Measurements from ENCODE around the gene TM7SF2. TPM values are rescaled to one million over a fixed set of nuclear protein-coding genes. Genes with fewer than 3 reads are reported as not detected.

Gene TM7SF2
- total RNA-seq, 1 donor from 2014 or later = 56.7 TPM

- intact Hi-C loops (cut with micrococcal nuclease) = no loop called here
- Histone ChIP-seq H3K9me3 (replicated peaks) (no peaks in the 10 kb centered on the region), H3K36me3 (no peaks in the 10 kb centered on the region), H3K27me3 (ENCODE audit: low read depth) (no peaks in the 10 kb centered on the region), H3K27ac (replicated peaks) (no peak overlapping the region), H3K4me1 (no peaks in the 10 kb centered on the region), H3K4me3 (no peak overlapping the region)
- TF ChIP-seq CTCF (IDR thresholded peaks at IDR 0.05; ENCODE audit: borderline replicate concordance) = no peak
- no peak for DNase-seq
Observed at GRCh38 chr11:65157336-65157735, 45.7 kb downstream of the TM7SF2 start.

GRCh38 chr11:65159012-65159411, 47.3 kb downstream of the TM7SF2 start:
- Histone ChIP-seq H3K27ac (replicated peaks) (no peak overlapping the region), H3K9me3 (replicated peaks) (no peaks in the 10 kb centered on the region), H3K36me3 (no peaks in the 10 kb centered on the region), H3K4me1 (no peaks in the 10 kb centered on the region), H3K27me3 (ENCODE audit: low read depth) (no peaks in the 10 kb centered on the region), H3K4me3 (no peak overlapping the region)
- DNase-seq = no peak
- intact Hi-C loops (cut with micrococcal nuclease) = no loop called here
- TF ChIP-seq CTCF (IDR thresholded peaks at IDR 0.05; ENCODE audit: borderline replicate concordance) = no peak

GRCh38 chr11:65160643-65161042, 49.0 kb downstream of the TM7SF2 start:
- Histone ChIP-seq H3K4me1 (no peaks in the 10 kb centered on the region), H3K4me3 (no peak overlapping the region), H3K36me3 (no peaks in the 10 kb centered on the region), H3K9me3 (replicated peaks) (no peaks in the 10 kb centered on the region), H3K27me3 (ENCODE audit: low read depth) (no peaks in the 10 kb centered on the region), H3K27ac (replicated peaks) (no peak overlapping the region)
- intact Hi-C loops (cut with micrococcal nuclease) = no loop called here
- DNase-seq = no peak
- TF ChIP-seq CTCF (IDR thresholded peaks at IDR 0.05; ENCODE audit: borderline replicate concordance) = no peak

- intact Hi-C loops (cut with micrococcal nuclease) = no loop called here
- H3K27ac ChIP-seq (replicated peaks) = no peak overlapping the region
- no peaks in the 10 kb centered on the region for H3K27me3 ChIP-seq (ENCODE audit: low read depth)
- no peak for TF ChIP-seq CTCF (IDR thresholded peaks at IDR 0.05; ENCODE audit: borderline replicate concordance)
- H3K4me3 ChIP-seq = no peak overlapping the region
- no peak for DNase-seq
- H3K36me3 ChIP-seq = no peaks in the 10 kb centered on the region
- H3K9me3 ChIP-seq (replicated peaks) = no peaks in the 10 kb centered on the region
- H3K4me1 ChIP-seq = no peaks in the 10 kb centered on the region
Observed at GRCh38 chr11:65163684-65164083, 52.0 kb downstream of the TM7SF2 start.

Small RNAs within 50 kb of the gene (microRNA-seq; reads per million reads assigned to microRNA genes)
- not detected for gene MIR6751

Other genes starting within 250 kb of the TM7SF2 start
- 40.3 TPM for gene EHD1, start 233.3 kb upstream of the TM7SF2 start, total RNA-seq
- gene ATG2A, start 194.7 kb upstream of the TM7SF2 start, total RNA-seq = 13.1 TPM
- 22.5 TPM for gene PPP2R5B, start 187.2 kb upstream of the TM7SF2 start, total RNA-seq
- gene GPHA2, start 176.0 kb upstream of the TM7SF2 start, total RNA-seq = not detected
- not detected for gene MAJIN, start 139.8 kb upstream of the TM7SF2 start, total RNA-seq
- 1.3 TPM for gene BATF2, start 114.9 kb upstream of the TM7SF2 start, total RNA-seq
- 128 TPM for gene ARL2, start 97.7 kb upstream of the TM7SF2 start, total RNA-seq
- gene SNX15, start 84.4 kb upstream of the TM7SF2 start, total RNA-seq = 15.7 TPM
- gene SAC3D1, start 70.7 kb upstream of the TM7SF2 start, total RNA-seq = 5.6 TPM
- 4.8 TPM for gene NAALADL1, start 53.3 kb upstream of the TM7SF2 start, total RNA-seq
- 1.3 TPM for gene CDCA5, start 27.8 kb upstream of the TM7SF2 start, total RNA-seq
- gene ZFPL1, start 27.6 kb upstream of the TM7SF2 start, total RNA-seq = 23.1 TPM
- 92.2 TPM for gene VPS51, start 15.7 kb upstream of the TM7SF2 start, total RNA-seq
- 6.1 TPM for gene ZNHIT2, start 5.8 kb downstream of the TM7SF2 start, total RNA-seq
- gene FAU, start 10.3 kb downstream of the TM7SF2 start, total RNA-seq = 629 TPM
- gene MRPL49, start 10.4 kb downstream of the TM7SF2 start, total RNA-seq = 32.1 TPM
- 25.6 TPM for gene SYVN1, start 22.6 kb downstream of the TM7SF2 start, total RNA-seq
- gene SPDYC, start 58.4 kb downstream of the TM7SF2 start, total RNA-seq = not detected
- gene CAPN1, start 70.1 kb downstream of the TM7SF2 start, total RNA-seq = 74.6 TPM
- gene POLA2, start 150.1 kb downstream of the TM7SF2 start, total RNA-seq = 3.8 TPM
- gene CDC42EP2, start 203.0 kb downstream of the TM7SF2 start, total RNA-seq = 11.3 TPM
- 40.6 TPM for gene DPF2, start 222.0 kb downstream of the TM7SF2 start, total RNA-seq
- gene TIGD3, start 242.9 kb downstream of the TM7SF2 start, total RNA-seq = 0.44 TPM